ENCODE results near the gene SLC16A8.
"Not testable (repeated sequence)": the region's sequence is repeated elsewhere in the genome, so short reads cannot be mapped to it uniquely, and the experiment has no call there.

The SLC16A8 gene

GRCh38 chr22:38049812-38050619, 34.0 kb downstream of the SLC16A8 start:
- no peak for DNase-seq (ENCODE audit: extremely low read depth in 1 of 2, low read depth in 1 of 2)

GRCh38 chr22:38046070-38046748, 37.8 kb downstream of the SLC16A8 start:
- no peak for DNase-seq (ENCODE audit: extremely low read depth in 1 of 2, low read depth in 1 of 2)

GRCh38 chr22:38043151-38044039, 40.6 kb downstream of the SLC16A8 start:
- no peak for DNase-seq (ENCODE audit: extremely low read depth in 1 of 2, low read depth in 1 of 2)

- no peak for DNase-seq (ENCODE audit: extremely low read depth in 1 of 2, low read depth in 1 of 2)
Measured at GRCh38 chr22:38042488-38042790, 41.5 kb downstream of the SLC16A8 start.

- DNase-seq (ENCODE audit: extremely low read depth in 1 of 2, low read depth in 1 of 2), result no peak
Measured at GRCh38 chr22:38041760-38042487, 42.1 kb downstream of the SLC16A8 start.

GRCh38 chr22:38040953-38041759, 42.8 kb downstream of the SLC16A8 start:
- DNase-seq (ENCODE audit: extremely low read depth in 1 of 2, low read depth in 1 of 2), result no peak

- DNase-seq (ENCODE audit: extremely low read depth in 1 of 2, low read depth in 1 of 2), result no peak
Measured at GRCh38 chr22:38038890-38039812, 44.8 kb downstream of the SLC16A8 start.

- no peak for DNase-seq (ENCODE audit: extremely low read depth in 1 of 2, low read depth in 1 of 2)
Measured at GRCh38 chr22:38038426-38038825, 45.6 kb downstream of the SLC16A8 start.

GRCh38 chr22:38037367-38038150, 46.4 kb downstream of the SLC16A8 start:
- not testable (repeated sequence) for DNase-seq (ENCODE audit: extremely low read depth in 1 of 2, low read depth in 1 of 2)

GRCh38 chr22:38036392-38037062, 47.5 kb downstream of the SLC16A8 start:
- no peak for DNase-seq (ENCODE audit: extremely low read depth in 1 of 2, low read depth in 1 of 2)

- DNase-seq (ENCODE audit: extremely low read depth in 1 of 2, low read depth in 1 of 2), result no peak
Measured at GRCh38 chr22:38035530-38035885, 48.5 kb downstream of the SLC16A8 start.

- no peak for DNase-seq (ENCODE audit: extremely low read depth in 1 of 2, low read depth in 1 of 2)
Measured at GRCh38 chr22:38034884-38035529, 49.0 kb downstream of the SLC16A8 start.

- DNase-seq (ENCODE audit: extremely low read depth in 1 of 2, low read depth in 1 of 2), result no peak
Measured at GRCh38 chr22:38034278-38034882, 49.6 kb downstream of the SLC16A8 start.

GRCh38 chr22:38033522-38034277, 50.3 kb downstream of the SLC16A8 start:
- DNase-seq (ENCODE audit: extremely low read depth in 1 of 2, low read depth in 1 of 2), result no peak

GRCh38 chr22:38032681-38033521, 51.1 kb downstream of the SLC16A8 start:
- DNase-seq (ENCODE audit: extremely low read depth in 1 of 2, low read depth in 1 of 2), result no peak

All from activated CD8-positive, alpha-beta memory T cell treated with anti-CD3 and anti-CD28 coated beads for 1 hour (primary cell).